Retinal pigment epithelial cell (primary cell): Measurements from ENCODE around the gene CHCHD6.

Source experiments
- DNase-seq: peaks from one replicate; pipeline ENCODE4 v3.0.0-alpha.2; 2010; ENCODE audit warnings: low read depth
- H3K4me3 ChIP-seq: 2 replicates; pipeline ENCODE4 v1.5.1; 2011; ENCODE audit warnings: mild to moderate bottlenecking, low read length, control low read depth, moderate library complexity
- TF ChIP-seq, protein P1 (sequence below): conservative IDR thresholded peaks from 2 replicates; pipeline ENCODE4 v1.5.1; 2011; ENCODE audit warnings: low read depth, low read length, control low read depth, inconsistent platforms

The CHCHD6 gene

DNA sequence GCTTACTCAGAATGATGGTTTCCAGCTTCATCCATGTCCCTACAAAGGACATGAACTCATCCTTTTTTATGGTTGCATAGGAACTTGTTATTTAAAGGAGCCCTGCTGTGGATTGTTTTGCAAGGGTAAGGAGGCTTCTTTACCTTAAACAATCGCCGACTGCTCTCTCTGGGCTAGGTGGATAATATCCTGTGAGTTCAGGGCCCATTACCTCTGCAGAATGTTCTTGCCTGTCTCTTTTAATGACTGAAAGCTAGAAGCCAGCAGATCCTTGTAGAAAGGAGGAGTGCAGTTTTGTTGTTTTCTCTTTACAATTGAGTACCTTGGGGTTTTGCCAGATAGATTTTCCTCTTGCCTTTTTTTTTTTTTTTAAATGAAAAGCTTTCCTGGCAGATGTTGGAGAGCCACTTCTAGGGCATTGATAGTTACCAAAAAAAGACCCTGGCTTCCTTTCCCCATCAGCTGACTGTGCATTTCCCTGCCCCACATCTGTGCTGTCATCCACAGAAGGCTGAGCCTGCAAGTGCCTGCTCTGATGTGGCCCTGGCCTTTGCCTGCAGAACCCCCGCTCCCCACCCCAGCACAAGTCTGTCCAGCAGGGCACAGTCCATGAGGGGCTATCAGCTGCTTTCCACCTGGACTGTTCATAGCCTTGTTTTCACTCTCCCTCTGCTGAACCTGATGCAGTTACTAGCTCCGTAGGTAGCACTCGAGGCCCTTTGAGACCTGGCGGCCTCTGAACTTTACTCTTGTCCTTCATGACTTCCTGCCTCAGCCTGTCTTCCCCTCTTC, 113.1 kb downstream of the CHCHD6 start:
- H3K4me3 ChIP-seq: no peak overlapping the region
- no peak for DNase-seq
- TF ChIP-seq, protein P1, sequence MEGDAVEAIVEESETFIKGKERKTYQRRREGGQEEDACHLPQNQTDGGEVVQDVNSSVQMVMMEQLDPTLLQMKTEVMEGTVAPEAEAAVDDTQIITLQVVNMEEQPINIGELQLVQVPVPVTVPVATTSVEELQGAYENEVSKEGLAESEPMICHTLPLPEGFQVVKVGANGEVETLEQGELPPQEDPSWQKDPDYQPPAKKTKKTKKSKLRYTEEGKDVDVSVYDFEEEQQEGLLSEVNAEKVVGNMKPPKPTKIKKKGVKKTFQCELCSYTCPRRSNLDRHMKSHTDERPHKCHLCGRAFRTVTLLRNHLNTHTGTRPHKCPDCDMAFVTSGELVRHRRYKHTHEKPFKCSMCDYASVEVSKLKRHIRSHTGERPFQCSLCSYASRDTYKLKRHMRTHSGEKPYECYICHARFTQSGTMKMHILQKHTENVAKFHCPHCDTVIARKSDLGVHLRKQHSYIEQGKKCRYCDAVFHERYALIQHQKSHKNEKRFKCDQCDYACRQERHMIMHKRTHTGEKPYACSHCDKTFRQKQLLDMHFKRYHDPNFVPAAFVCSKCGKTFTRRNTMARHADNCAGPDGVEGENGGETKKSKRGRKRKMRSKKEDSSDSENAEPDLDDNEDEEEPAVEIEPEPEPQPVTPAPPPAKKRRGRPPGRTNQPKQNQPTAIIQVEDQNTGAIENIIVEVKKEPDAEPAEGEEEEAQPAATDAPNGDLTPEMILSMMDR: no peak

DNA sequence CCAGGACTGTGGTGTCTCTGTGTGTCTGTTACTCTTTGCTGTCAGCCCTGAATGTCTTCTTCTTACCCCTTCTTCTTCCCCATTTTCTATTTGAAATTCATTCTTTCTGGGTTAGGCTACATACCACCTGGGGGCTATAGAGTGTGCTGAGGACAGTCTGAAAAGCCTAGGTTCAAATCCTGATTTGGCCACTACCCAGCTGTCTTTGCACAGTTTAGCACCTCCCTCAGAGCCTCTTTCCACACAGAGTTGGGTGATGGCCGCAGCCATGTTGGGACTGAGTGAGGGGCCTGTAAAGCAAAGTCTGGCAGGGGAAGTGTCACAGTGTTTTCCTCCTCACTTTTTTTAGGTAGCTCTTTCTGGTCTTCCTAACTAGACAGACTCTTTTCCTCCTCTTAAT, 113.7 kb downstream of the CHCHD6 start:
- H3K4me3 ChIP-seq: no peak overlapping the region
- DNase-seq: no peak
- TF ChIP-seq, protein P1: no peak

DNA sequence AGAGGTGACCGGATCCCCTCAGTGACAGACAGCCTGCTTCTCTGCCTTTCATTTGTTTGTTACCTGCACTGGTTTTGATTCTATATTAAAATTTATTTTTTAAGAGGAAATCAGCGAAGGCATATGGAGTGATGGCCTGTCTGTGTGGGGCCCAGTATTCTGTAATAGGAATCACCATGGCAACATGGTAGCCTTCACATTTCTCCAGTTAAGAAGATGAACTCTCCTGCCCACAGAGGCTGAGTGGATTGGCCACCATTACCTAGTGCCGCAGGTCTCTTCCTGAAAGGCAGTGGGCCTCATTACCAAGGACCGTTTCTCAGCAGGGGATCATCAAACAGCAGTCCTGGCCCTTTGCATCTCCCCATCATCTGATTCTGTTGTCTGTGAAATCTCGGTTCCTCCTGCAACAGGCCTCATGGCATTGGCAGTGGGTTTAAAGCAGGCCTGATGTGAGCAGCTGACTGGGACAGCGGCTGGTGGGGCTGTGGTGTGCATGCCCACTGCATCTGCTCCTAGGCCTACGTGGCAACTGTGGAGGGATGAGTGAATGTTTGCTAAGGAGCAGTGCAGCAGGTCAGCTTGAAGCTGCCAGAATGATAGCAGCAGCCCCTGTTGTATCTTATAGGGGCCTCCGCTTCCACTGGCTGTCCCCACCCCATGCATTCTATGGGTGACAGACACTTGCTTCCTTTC, 114.5 kb downstream of the CHCHD6 start:
- no peak overlapping the region for H3K4me3 ChIP-seq
- TF ChIP-seq, protein P1: no peak
- DNase-seq: no peak

DNA sequence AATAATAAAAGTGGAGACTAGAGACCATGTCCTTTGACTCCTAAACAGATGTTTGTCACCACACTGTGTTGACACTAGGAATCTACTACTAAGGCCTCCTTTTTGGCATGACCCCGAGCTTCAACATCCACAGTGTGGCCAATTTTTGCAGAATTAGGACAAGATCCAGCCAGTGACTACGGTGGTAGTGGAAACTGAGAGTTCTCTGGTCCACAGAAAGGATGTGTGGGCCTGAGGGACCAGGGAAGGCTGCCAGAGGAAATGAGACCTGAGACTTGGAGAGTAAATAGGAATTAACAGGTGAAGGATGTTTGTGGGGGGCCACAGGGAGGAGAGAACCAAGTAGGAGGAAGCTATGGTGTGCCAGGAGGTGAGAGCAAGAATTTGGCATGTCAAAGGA, 122.7 kb downstream of the CHCHD6 start:
- no peak for DNase-seq
- TF ChIP-seq, protein P1: no peak
- no peak overlapping the region for H3K4me3 ChIP-seq

DNA sequence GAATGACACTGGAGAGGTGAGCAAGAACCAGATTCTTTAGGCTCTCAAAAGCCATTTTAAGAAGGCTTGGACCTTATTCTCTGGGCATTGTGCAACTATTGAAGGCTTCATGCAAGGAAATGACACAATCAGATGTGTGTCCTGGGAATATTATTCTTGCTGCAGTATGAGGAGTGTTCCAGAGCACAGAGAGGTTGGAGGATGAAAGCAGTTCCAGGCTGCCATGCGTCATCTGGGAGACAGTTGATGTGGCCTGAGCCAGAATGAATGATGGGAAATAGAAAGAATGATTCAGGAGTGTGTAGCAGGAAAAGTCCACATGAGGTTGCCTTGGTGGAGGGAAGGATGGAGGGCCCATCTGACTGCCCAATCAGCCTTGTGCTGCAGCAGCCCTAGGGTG, 123.1 kb downstream of the CHCHD6 start:
- H3K4me3 ChIP-seq: no peak overlapping the region

DNA sequence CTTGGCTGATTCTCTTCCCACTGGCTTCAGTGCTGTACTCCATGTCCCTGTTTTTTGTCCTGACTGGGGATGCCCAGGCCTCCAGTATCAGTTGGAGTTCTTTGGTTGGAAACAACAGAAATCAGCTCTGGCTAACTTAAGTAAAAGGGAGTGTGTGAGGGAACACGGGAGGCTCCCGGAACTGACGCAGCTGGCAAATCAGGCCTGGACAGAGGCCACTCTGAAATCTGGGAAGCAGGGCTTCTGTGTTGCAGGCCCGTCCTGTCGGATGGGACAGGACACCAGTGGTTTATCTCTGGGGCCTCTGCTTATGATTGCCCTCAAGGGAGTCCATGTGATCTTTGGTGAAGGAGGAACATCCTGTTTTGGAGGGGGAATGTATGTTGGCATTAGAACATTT, 124.3 kb downstream of the CHCHD6 start:
- H3K4me3 ChIP-seq: no peak overlapping the region
- TF ChIP-seq, protein P1: no peak
- DNase-seq: no peak

More for the DNA sequence above, 123.1 kb downstream of the CHCHD6 start:
- no peak for DNase-seq
- TF ChIP-seq, protein P1: no peak

DNA sequence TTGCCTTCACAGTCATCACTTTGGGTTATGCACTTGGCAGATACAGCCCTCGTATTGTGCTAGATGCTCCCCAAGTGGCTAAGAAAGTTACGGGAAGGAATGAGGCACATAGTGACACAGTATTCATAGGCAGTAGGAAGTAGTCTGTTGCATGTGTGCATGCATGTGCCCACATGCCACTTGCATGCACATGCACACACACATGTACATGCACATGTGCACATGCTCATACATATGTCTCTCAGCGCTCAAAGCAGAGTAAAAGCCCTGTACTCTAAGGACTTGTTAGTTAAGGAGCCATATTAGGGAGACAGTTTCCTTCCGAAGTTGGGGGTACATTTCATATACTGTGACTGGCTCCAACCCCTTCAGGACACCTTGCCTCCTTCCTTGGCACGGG, 128.9 kb downstream of the CHCHD6 start:
- DNase-seq: no peak
- H3K4me3 ChIP-seq: no peak overlapping the region
- TF ChIP-seq, protein P1: no peak
